Fibroblast of peridontal ligament (primary cell): ENCODE results near the gene DGKE.

ENCODE experiments used
- DNase-seq: peaks from one replicate; pipeline ENCODE4 v3.0.0-alpha.2; 2010; ENCODE audit errors: extremely low read depth

The DGKE gene

GRCh38 chr17:56890390-56890789 lies 56.4 kb downstream of the DGKE start:
- DNase-seq, result no peak

- DNase-seq, result no peak
Observed at GRCh38 chr17:56890906-56891674, 57.1 kb downstream of the DGKE start.

DNA sequence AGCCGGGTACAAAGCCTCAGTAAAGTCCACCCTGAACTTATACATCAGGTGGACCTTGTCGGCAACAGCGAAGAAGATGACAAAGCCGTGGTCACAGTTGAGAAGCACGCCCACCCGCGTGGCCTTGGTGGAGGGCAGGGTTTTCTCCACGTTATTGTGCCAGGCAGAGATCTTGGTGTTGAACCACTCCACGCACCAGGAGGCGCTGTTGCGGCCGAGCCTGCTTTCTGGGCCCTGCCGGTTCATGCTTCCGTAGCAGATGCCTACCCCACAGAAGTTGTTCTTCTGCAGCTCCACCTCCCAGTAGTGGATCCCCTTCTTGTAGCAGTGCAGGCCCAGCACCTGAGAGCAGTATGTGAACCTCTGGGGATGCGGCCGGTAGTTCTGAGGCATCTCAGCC lies 57.8 kb downstream of the DGKE start:
- no peak for DNase-seq

- no peak for DNase-seq
Observed at GRCh38 chr17:56892333-56892732, 58.4 kb downstream of the DGKE start.

GRCh38 chr17:56893503-56893902 lies 59.6 kb downstream of the DGKE start:
- no peak for DNase-seq

- no peak for DNase-seq
Observed at GRCh38 chr17:56894859-56895455, 61.0 kb downstream of the DGKE start.

GRCh38 chr17:56896217-56896967 lies 62.4 kb downstream of the DGKE start:
- no peak for DNase-seq

DNA sequence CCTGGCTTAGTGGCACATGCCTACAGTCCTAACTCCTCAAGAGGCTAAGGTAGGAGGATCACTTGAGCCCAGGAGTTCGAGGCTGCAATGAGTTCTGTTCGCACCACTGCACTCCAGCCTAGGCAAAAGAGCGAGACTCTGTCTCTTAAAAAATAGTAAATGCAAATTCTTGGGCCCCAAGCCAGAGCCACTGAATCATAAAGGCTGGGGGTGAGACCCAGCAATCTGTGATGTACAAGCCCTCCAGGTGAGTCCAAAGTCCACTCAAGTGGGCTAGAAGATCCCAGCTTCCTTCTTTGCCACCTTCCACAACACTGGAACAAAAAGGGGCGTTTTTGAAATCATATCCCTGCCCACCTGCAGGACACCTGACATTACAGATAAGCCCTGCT lies 63.0 kb downstream of the DGKE start:
- DNase-seq, result no peak

- DNase-seq, result no peak
Observed at GRCh38 chr17:56897646-56898424, 63.9 kb downstream of the DGKE start.

- DNase-seq, result no peak
Observed at GRCh38 chr17:56898874-56899273, 64.9 kb downstream of the DGKE start.

GRCh38 chr17:56899403-56899802 lies 65.5 kb downstream of the DGKE start:
- DNase-seq, result no peak

DNA sequence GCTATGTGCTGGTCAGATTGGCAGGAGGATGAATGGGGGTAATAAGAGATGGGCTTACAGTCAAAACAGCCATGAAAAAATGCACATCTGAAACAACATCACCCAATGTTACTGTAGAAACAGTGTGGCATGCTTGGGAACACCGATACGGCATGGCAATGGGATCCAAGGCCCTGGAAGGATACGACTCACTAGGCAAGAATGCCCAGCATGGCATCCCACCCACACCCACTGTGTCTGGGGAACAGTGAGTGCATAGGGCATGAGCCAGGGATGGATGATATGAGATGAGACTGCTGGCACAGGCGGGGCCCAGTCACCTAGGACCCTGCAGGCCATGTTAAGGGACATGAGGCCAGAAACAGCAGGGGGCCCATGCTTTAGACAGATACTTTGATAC lies 68.4 kb downstream of the DGKE start:
- DNase-seq, result peak; percentile 63

- DNase-seq, result no peak
Observed at GRCh38 chr17:56903560-56903959, 69.6 kb downstream of the DGKE start.

DNA sequence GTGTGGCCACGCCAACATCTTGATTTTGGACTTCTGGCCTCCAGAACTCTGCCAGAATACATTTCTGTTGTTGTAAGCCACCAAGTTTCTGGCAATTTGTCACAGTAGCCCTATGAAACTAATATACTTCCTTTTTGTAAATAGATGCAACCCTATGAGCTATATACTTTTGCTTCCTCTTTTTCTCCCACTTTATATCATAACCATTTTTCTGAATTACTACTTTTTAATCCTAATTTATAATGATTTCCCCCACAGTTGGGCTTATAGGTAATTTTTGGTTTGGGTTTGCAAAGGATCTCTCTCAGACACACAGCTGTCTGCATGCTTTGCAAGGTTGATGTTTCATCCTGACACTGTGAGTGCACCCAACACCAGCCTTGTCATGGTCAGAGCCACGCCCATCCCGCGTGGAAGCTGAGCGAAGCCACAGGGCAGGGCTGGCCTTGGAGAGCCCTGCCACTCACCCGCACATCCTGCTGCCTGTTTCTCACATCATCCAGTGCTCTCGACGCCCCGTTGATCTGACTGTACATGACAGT lies 74.1 kb downstream of the DGKE start:
- DNase-seq, result no peak

DNA sequence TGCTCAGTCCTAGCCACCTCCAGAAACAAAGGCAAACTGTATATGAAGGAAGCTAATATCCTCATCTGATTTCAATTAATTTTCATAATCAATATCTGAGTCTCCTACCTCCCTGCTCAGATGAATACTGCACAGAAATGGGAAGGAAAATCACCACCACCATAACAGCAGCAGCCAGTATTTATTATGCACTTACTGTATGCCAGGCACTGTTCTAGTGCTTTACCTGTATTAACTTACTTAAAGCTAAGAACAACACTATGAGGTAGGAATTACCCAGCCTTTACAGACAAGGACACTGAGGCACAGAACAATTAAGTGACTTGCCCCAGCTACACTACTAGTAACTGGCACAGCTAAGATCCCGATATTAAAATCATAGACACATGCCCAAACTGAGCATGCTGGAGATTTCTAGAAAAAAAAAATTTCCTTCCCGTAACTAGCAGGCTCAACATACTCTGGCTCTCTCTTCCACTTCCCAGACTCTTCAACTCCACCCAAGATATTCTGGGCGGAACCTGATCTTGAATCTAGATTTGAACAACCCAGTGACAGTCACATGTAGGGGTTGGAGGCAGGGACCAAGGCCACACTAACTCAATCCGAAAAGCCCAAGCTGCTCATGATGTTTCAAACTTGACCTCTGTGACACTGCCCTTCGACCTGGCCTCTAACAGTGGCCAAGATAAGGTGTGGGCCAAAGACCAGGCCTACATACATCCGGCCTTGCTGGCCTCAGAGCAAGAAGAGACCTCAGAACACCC lies 76.0 kb downstream of the DGKE start:
- DNase-seq, result no peak

- DNase-seq, result no peak
Observed at GRCh38 chr17:56910509-56911235, 76.7 kb downstream of the DGKE start.

DNA sequence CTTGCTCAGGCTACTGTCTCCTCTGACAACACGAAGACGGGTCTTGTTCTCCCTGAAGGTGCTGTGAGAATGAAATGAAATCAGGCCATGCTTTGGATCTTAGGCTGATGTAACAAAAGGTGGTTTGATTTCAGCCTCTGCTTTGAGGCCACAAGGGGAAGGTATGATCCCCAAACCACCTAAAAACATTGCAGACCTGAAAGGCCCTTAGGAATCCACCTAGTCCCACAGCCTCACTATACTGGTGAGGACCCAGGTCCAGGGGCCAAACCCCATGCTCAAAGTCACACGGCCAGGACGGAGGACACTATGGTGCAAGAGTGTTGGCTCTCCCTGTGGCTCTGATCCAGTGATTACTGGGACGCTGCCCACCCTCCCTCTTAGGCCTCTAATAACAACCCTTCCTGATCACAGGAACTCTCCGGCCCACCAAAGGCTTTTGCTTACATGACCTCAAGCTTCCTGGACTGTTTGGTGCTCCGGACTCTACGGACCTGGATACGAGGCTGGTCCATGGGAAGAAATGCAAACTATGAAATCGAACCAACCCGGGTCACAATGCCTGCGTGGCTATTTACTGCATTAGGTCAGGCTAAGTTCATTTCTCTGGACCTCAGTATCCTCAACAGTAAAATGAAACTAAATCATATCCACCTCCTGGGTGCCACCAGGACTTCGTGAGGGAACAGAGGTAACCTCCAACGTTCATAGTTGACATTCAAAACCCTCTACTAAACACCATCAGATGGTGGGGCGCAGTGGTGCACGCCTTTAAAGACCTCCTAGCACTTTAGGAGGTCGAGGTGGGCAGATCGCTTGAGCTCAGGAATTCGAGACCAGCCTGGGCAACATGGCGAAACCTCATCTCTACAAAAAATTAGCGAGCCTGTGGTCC lies 78.4 kb downstream of the DGKE start:
- DNase-seq, result peak; percentile 22

DNA sequence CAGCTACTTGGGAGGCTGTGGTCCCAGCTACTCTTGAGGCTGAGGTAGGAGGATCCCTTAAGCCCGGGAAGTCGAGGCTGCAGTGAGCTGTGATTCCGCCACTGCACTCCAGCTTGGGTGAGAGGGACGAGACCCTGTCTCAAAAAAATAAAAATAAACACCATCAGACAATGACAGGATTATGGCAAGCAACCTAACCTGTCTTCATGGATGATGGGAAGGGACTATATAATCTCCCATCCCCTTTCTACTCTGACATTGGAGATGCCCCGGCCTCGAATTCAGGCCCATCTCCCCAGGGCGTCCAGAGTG lies 79.0 kb downstream of the DGKE start:
- no peak for DNase-seq

- no peak for DNase-seq
Observed at GRCh38 chr17:56913353-56913866, 79.5 kb downstream of the DGKE start.
